MM.1S (cell line): Measurements from ENCODE around the gene PARVB.

ENCODE experiments used
- DNase-seq: peaks from one replicate; pipeline ENCODE4 v3.0.0-alpha.2; 2015
- H2AFZ ChIP-seq: fragments of 300-600 bp; sonication (generic); 2 replicates; pipeline ENCODE4 v1.6.0; 2016; ENCODE audit warnings: antibody characterized with exemption, low read length
- H3F3A ChIP-seq: fragments of 300-600 bp; sonication (generic); 2 replicates; pipeline ENCODE4 v1.6.1; 2016; ENCODE audit warnings: mild to moderate bottlenecking, antibody characterized with exemption, low read length, moderate library complexity, mixed read lengths; ENCODE audit not compliant: insufficient read depth
- H3K27ac ChIP-seq: fragments of 300-600 bp; sonication (generic); 2 replicates; pipeline ENCODE4 v1.5.1; 2016; ENCODE audit warnings: mild to moderate bottlenecking, low read length
- H3K27me3 ChIP-seq: fragments of 300-600 bp; sonication (generic); replicated peaks from 2 replicates; pipeline ENCODE4 v1.6.0; 2016; ENCODE audit warnings: low read length; ENCODE audit not compliant: insufficient read depth
- H3K36me3 ChIP-seq: fragments of 300-600 bp; sonication (generic); replicated peaks from 2 replicates; pipeline ENCODE4 v1.6.1; 2016; ENCODE audit warnings: mild to moderate bottlenecking, low read length, mixed read lengths; ENCODE audit not compliant: insufficient read depth
- H3K4me1 ChIP-seq: fragments of 300-600 bp; sonication (generic); 2 replicates; pipeline ENCODE4 v1.6.1; 2016; ENCODE audit warnings: low read length, mixed read lengths
- H3K4me2 ChIP-seq: fragments of 300-600 bp; sonication (generic); 2 replicates; pipeline ENCODE4 v1.6.0; 2016; ENCODE audit warnings: low read depth, low read length
- H3K4me3 ChIP-seq: fragments of 300-600 bp; sonication (generic); 2 replicates; pipeline ENCODE4 v1.5.1; 2016; ENCODE audit warnings: low read length, mixed read lengths
- H3K79me2 ChIP-seq: fragments of 300-600 bp; sonication (generic); 2 replicates; pipeline ENCODE4 v1.6.1; 2016; ENCODE audit warnings: mixed run types, low read length, mixed read lengths
- H3K9ac ChIP-seq: fragments of 300-600 bp; sonication (generic); 2 replicates; pipeline ENCODE4 v1.6.1; 2016; ENCODE audit warnings: low read length, mixed read lengths
- H3K9me2 ChIP-seq: fragments of 300-600 bp; sonication (generic); replicated peaks from 2 replicates; pipeline ENCODE4 v1.6.1; 2016; ENCODE audit warnings: mild to moderate bottlenecking, low read length, mixed read lengths; ENCODE audit not compliant: insufficient read depth
- H3K9me3 ChIP-seq: fragments of 300-600 bp; sonication (generic); replicated peaks from 2 replicates; pipeline ENCODE4 v1.6.1; 2016; ENCODE audit warnings: mild to moderate bottlenecking, low read length, mixed read lengths; ENCODE audit not compliant: insufficient read depth
- H4K20me1 ChIP-seq: fragments of 300-600 bp; sonication (generic); 2 replicates; pipeline ENCODE4 v1.6.1; 2016; ENCODE audit warnings: mild to moderate bottlenecking, low read length, moderate library complexity, mixed read lengths; ENCODE audit not compliant: insufficient read depth
- EZH2 ChIP-seq: fragments of 300-600 bp; sonication (generic); optimal IDR thresholded peaks from 2 replicates; pipeline ENCODE3; 2017; ENCODE audit warnings: low read depth, mild to moderate bottlenecking, antibody characterized with exemption, low read length, mixed read lengths
- EZH2phosphoT487 ChIP-seq: fragments of 300-600 bp; sonication (generic); IDR thresholded peaks from 2 replicates; pipeline ENCODE4 v1.6.1; 2018; ENCODE audit warnings: antibody characterized with exemption, low read length
- TF ChIP-seq, protein P1 (sequence below): fragments of 300-600 bp; sonication (generic); IDR thresholded peaks from 2 replicates; pipeline ENCODE4 v1.5.1; 2016; ENCODE audit warnings: antibody characterized with exemption, low read length, mixed read lengths

Gene PARVB

DNA sequence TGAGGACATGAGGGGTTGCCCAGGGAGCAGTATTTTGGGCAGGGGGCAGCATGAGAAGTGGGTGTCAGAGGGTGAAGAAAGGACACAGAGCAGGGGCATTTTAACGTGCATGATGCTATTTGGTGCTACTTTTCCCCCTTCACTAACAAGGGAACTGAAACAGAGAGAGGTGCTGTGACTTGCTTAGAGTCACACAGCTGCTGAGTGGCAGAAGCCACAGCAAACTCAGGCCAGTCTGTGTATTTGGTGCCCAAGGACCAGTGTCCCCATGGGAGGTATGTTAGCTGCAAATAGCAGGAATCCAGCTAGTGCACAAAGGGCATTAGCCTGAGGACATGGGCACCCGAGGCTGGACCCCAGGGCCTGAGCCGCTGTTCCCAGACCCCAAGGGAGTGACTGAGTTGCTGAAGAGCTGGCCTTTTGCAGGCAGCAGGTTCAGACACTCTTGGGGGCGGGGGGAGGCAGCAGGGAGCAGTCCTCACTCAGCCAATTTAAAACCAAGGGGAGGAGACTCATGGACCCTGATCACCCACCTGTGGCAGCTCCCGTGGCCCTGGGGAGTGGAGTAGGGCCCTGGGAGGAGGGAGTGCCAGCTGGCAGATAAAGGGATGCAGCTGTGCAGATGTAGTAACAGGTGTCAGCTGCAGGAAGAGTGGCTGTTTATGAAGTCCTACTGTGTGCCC lies 171.2 kb downstream of the PARVB start:
- Histone ChIP-seq H3K4me3 (no peak overlapping the region), H2AFZ (no peak overlapping the region), H3K4me2 (no peak overlapping the region), H3K9ac (no peak overlapping the region), H3K79me2 (no peaks in the 10 kb centered on the region), H3K9me3 (no peaks in the 10 kb centered on the region), H3K36me3 (no peaks in the 10 kb centered on the region), H4K20me1 (no peaks in the 10 kb centered on the region), H3K9me2 (no peaks in the 10 kb centered on the region), H3F3A (0 out of 2 replicates have a peak, but pooled peaks cover 7% of the 10 kb centered on the region), H3K4me1 (peaks cover 30% of the 10 kb centered on the region), H3K27ac (no peak overlapping the region), H3K27me3 (peaks cover 25% of the 10 kb centered on the region)
- TF ChIP-seq, protein P1, sequence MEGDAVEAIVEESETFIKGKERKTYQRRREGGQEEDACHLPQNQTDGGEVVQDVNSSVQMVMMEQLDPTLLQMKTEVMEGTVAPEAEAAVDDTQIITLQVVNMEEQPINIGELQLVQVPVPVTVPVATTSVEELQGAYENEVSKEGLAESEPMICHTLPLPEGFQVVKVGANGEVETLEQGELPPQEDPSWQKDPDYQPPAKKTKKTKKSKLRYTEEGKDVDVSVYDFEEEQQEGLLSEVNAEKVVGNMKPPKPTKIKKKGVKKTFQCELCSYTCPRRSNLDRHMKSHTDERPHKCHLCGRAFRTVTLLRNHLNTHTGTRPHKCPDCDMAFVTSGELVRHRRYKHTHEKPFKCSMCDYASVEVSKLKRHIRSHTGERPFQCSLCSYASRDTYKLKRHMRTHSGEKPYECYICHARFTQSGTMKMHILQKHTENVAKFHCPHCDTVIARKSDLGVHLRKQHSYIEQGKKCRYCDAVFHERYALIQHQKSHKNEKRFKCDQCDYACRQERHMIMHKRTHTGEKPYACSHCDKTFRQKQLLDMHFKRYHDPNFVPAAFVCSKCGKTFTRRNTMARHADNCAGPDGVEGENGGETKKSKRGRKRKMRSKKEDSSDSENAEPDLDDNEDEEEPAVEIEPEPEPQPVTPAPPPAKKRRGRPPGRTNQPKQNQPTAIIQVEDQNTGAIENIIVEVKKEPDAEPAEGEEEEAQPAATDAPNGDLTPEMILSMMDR, result no peak
- TF ChIP-seq EZH2phosphoT487 (no peak), EZH2 (no peak)
- peak; percentile 23 for DNase-seq

DNA sequence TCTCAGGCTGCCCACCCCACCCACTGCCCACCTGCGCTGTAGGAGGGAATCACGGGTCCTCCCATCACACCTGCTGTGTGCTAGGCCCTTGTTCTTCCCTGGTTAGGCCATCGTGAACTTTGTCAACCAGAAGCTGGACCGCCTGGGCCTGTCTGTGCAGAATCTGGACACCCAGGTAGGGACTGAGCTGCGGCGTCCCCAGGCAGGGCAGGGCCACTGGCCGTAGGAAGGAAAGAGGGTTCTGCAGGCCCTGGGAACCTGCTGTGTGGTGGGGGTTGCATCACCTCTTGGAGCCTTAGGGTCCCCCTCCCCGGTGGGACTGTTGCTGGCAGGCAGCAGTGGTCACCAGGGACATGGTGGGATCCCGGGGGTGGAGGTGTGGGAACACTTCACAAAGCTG lies 172.1 kb downstream of the PARVB start:
- Histone ChIP-seq H3K27me3 (peaks cover 16% of the 10 kb centered on the region), H3K27ac (no peak overlapping the region), H3K4me3 (no peak overlapping the region), H3K4me1 (peaks cover 30% of the 10 kb centered on the region), H3K36me3 (no peaks in the 10 kb centered on the region), H3K9me3 (no peaks in the 10 kb centered on the region), H3K9ac (no peak overlapping the region), H2AFZ (no peak overlapping the region), H3K79me2 (no peaks in the 10 kb centered on the region), H4K20me1 (no peaks in the 10 kb centered on the region), H3K4me2 (no peak overlapping the region), H3K9me2 (no peaks in the 10 kb centered on the region), H3F3A (0 out of 2 replicates have a peak, but pooled peaks cover 7% of the 10 kb centered on the region)
- no peak for DNase-seq
- TF ChIP-seq EZH2 (no peak), EZH2phosphoT487 (no peak)
- TF ChIP-seq, protein P1, result no peak

DNA sequence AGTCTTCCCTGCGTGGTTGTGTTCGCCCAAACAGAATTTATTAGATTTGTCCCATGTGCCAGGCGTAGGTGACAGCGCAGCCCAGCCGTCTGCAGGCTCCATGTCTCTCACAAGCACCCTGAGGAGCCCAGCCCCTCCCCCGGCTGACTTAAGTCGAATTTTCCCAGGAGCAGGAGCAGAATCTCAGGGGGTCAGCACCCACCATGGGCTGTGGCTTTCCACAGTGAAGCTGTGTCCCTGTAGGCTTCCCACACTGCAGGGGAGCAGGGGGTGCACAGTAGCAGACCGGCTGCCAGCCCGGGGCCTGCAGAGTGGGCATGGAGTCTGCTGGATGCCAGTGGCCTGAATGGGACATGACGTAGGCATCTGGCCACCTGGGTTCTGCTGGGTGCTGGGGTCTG lies 172.6 kb downstream of the PARVB start:
- Histone ChIP-seq H3K79me2 (no peaks in the 10 kb centered on the region), H3K27ac (no peak overlapping the region), H3K4me1 (peaks cover 30% of the 10 kb centered on the region), H3K27me3 (peaks cover 18% of the 10 kb centered on the region), H3K4me2 (no peak overlapping the region), H4K20me1 (no peaks in the 10 kb centered on the region), H2AFZ (no peak overlapping the region), H3K9me3 (no peaks in the 10 kb centered on the region), H3K9me2 (no peaks in the 10 kb centered on the region), H3K4me3 (no peak overlapping the region), H3F3A (0 out of 2 replicates have a peak, but pooled peaks cover 7% of the 10 kb centered on the region), H3K36me3 (no peaks in the 10 kb centered on the region), H3K9ac (no peak overlapping the region)
- TF ChIP-seq EZH2 (no peak), EZH2phosphoT487 (no peak)
- TF ChIP-seq, protein P1, result no peak
- DNase-seq, result no peak
